Gastroesophageal sphincter (tissue), 4 donors: ENCODE data around the gene GSTA4. TPM values are rescaled to one million over a fixed set of nuclear protein-coding genes. Genes with fewer than 3 reads are reported as not detected.
"Not testable (repeated sequence)": the region's sequence is repeated elsewhere in the genome, so short reads cannot be mapped to it uniquely, and the experiment has no call there.

ENCODE experiments used
- ATAC-seq: fragments of 150-250 bp; one replicate; pipeline ENCODE4 v1.9.1; 2016; ENCODE audit warnings: mild to moderate bottlenecking, moderate library complexity
- H3K27ac ChIP-seq, 4 donors: fragments of 200-600 bp; sonication (generic) in 3 of 4; 1 replicate in 3 of 4; 2 replicates in 1 of 4; pipeline ENCODE4 v1.5.1; 2016 to 2019
- H3K27me3 ChIP-seq: fragments of 200-600 bp; sonication (generic); one replicate; pipeline ENCODE4 v1.5.1; 2019
- H3K36me3 ChIP-seq, 2 donors: fragments of 200-600 bp; sonication (generic); one replicate each; pipeline ENCODE4 v1.5.1; 2019; ENCODE audit warnings: control low read depth in 1 of 2
- H3K4me1 ChIP-seq, 3 donors: fragments of 200-600 bp; sonication (generic); 1 replicate in 2 of 3; 2 replicates in 1 of 3; pipeline ENCODE4 v1.5.1; 2016 to 2019; ENCODE audit warnings: control low read depth in 2 of 3
- H3K4me3 ChIP-seq, 2 donors: fragments of 200-600 bp; sonication (generic); one replicate each; pipeline ENCODE4 v1.5.1; 2019; ENCODE audit warnings: mild to moderate bottlenecking in 1 of 2, moderate library complexity in 1 of 2
- H3K9me3 ChIP-seq, 3 donors: fragments of 200-600 bp; sonication (generic); one replicate each; pipeline ENCODE4 v1.5.1; 2017 to 2019; ENCODE audit warnings: control low read depth in 2 of 3
- CTCF ChIP-seq, 4 experiments: fragments of 200-600 bp in 2 of 4; fragments of 450-650 bp in 2 of 4; sonication (generic) in 1 of 4; IDR thresholded peaks; one replicate each; pipeline ENCODE4 v1.5.1; 2017 to 2019; ENCODE audit warnings: antibody characterized with exemption in 4 of 4, mild to moderate bottlenecking in 2 of 4, moderate library complexity in 2 of 4
- EP300 ChIP-seq: sonication (generic); formaldehyde crosslinking; IDR thresholded peaks from one replicate; pipeline ENCODE4 v1.6.1; 2017; ENCODE audit warnings: antibody characterized with exemption, mild to moderate bottlenecking
- POLR2A ChIP-seq, 2 donors: fragments of 450-650 bp; IDR thresholded peaks; one replicate each; pipeline ENCODE4 v1.6.1; 2017; ENCODE audit warnings: antibody characterized with exemption in 2 of 2, mild to moderate bottlenecking in 2 of 2, moderate library complexity in 1 of 2
- POLR2AphosphoS5 ChIP-seq: sonication (generic); formaldehyde crosslinking; IDR thresholded peaks from one replicate; pipeline ENCODE4 v1.6.1; 2017; ENCODE audit warnings: antibody characterized with exemption
- WGBS, 2 donors: methylation state at CpG; one replicate each; pipeline ENCODE4 v1.1.5; 2018; ENCODE audit warnings: low coverage in 1 of 2; 5-methylcytosine and 5-hydroxymethylcytosine counted together
- total RNA-seq, 4 donors: library from RNA; depleted of rRNA; stranded (reverse); fragments of >200 nt; gene quantifications; one replicate each; pipeline ENCODE4 v1.1.0, GENCODE V29; 2016

Gene GSTA4
- total RNA-seq, 4 donors from 2014 or later, result 19.3 to 40.4 (median 26.9) TPM

GRCh38 chr6:52972989-52973388 lies 22.1 kb downstream of the GSTA4 start:
- ATAC-seq, result no peak
- no peak for TF ChIP-seq POLR2A (IDR thresholded peaks at IDR 0.05)
- no peak overlapping the region for H3K27ac ChIP-seq

GRCh38 chr6:52969359-52969758 lies 25.7 kb downstream of the GSTA4 start:
- TF ChIP-seq POLR2A (IDR thresholded peaks at IDR 0.05), result no peak
- TF ChIP-seq EP300, result no peak
- no peak for TF ChIP-seq POLR2AphosphoS5
- no peaks in the 10 kb centered on the region for H3K27me3 ChIP-seq
- no peaks in the 10 kb centered on the region for H3K9me3 ChIP-seq
- no peaks in the 10 kb centered on the region for H3K36me3 ChIP-seq
- 94% methylated on average over 2 of the region's 2 CpGs; no CpG with 5 or more reads in 1 of the 2 donors for WGBS, 2 donors
- no peak overlapping the region for H3K4me3 ChIP-seq
- no peak for ATAC-seq
- no peak overlapping the region for H3K27ac ChIP-seq
- H3K4me1 ChIP-seq, result no peaks in the 10 kb centered on the region

More at GRCh38 chr6:52972989-52973388, 22.1 kb downstream of the GSTA4 start:
- no peaks in the 10 kb centered on the region for H3K9me3 ChIP-seq
- no peaks in the 10 kb centered on the region for H3K4me1 ChIP-seq
- peaks cover 0 to 9% of the 10 kb centered on the region in 2 donors for H3K36me3 ChIP-seq
- H3K27me3 ChIP-seq, result no peaks in the 10 kb centered on the region
- no peak overlapping the region for H3K4me3 ChIP-seq

GRCh38 chr6:52966101-52966500 lies 29.0 kb downstream of the GSTA4 start:
- Histone ChIP-seq H3K9me3 (no peaks in the 10 kb centered on the region), H3K36me3 (no peaks in the 10 kb centered on the region), H3K4me1 (no peaks in the 10 kb centered on the region), H3K4me3 (no peak overlapping the region), H3K27ac (no peak overlapping the region), H3K27me3 (no peaks in the 10 kb centered on the region)
- WGBS, 2 donors, result 85% methylated on average over 3 of the region's 3 CpGs; no CpG with 5 or more reads in 1 of the 2 donors
- ATAC-seq, result no peak
- no peak for TF ChIP-seq EP300
- TF ChIP-seq CTCF (IDR thresholded peaks at IDR 0.05), result no peak
- TF ChIP-seq POLR2AphosphoS5, result no peak
- TF ChIP-seq POLR2A (IDR thresholded peaks at IDR 0.05), result no peak

- no peak for ATAC-seq
- WGBS, 2 donors, result 67 to 68% methylated on average over 1 to 3 of the region's 4 CpGs
- TF ChIP-seq POLR2AphosphoS5 (no peak), EP300 (no peak), CTCF (IDR thresholded peaks at IDR 0.05) (no peak), POLR2A (IDR thresholded peaks at IDR 0.05) (no peak)
- Histone ChIP-seq H3K27ac (no peak overlapping the region), H3K27me3 (no peaks in the 10 kb centered on the region), H3K9me3 (no peaks in the 10 kb centered on the region), H3K36me3 (no peaks in the 10 kb centered on the region), H3K4me1 (no peaks in the 10 kb centered on the region), H3K4me3 (no peak overlapping the region)
Observed at GRCh38 chr6:52965380-52965779, 29.7 kb downstream of the GSTA4 start.

- no peaks in the 10 kb centered on the region for H3K4me1 ChIP-seq
- 17% methylated on average over 1 of the region's 1 CpG; no CpG with 5 or more reads in 1 of the 2 donors for WGBS, 2 donors
- no peak overlapping the region for H3K27ac ChIP-seq
- no peak overlapping the region for H3K4me3 ChIP-seq
- H3K27me3 ChIP-seq, result no peaks in the 10 kb centered on the region
- no peaks in the 10 kb centered on the region for H3K36me3 ChIP-seq
- no peaks in the 10 kb centered on the region for H3K9me3 ChIP-seq
- no peak for ATAC-seq
- no peak for TF ChIP-seq CTCF (IDR thresholded peaks at IDR 0.05)
- TF ChIP-seq POLR2AphosphoS5, result no peak
- no peak for TF ChIP-seq POLR2A (IDR thresholded peaks at IDR 0.05)
- TF ChIP-seq EP300, result no peak
Observed at GRCh38 chr6:52964318-52964717, 30.8 kb downstream of the GSTA4 start.

GRCh38 chr6:52962701-52963100 lies 32.4 kb downstream of the GSTA4 start:
- ATAC-seq, result no peak
- no peaks in the 10 kb centered on the region for H3K27me3 ChIP-seq
- TF ChIP-seq POLR2A (IDR thresholded peaks at IDR 0.05) (no peak), POLR2AphosphoS5 (no peak), CTCF (IDR thresholded peaks at IDR 0.05) (no peak), EP300 (no peak)
- H3K36me3 ChIP-seq, result no peaks in the 10 kb centered on the region
- no peak overlapping the region for H3K27ac ChIP-seq
- no peaks in the 10 kb centered on the region for H3K4me1 ChIP-seq
- no peaks in the 10 kb centered on the region for H3K9me3 ChIP-seq
- no peak overlapping the region for H3K4me3 ChIP-seq
- no CpG with 5 or more reads among the region's 6 CpGs for WGBS, 2 donors

- H3K27ac ChIP-seq, result not testable (repeated sequence)
Observed at GRCh38 chr6:52961022-52961421, 34.1 kb downstream of the GSTA4 start.

GRCh38 chr6:52960211-52960610 lies 34.9 kb downstream of the GSTA4 start:
- not testable (repeated sequence) for H3K27me3 ChIP-seq, ATAC-seq, H3K4me1 ChIP-seq, H3K9me3 ChIP-seq, H3K27ac ChIP-seq, H3K4me3 ChIP-seq, H3K36me3 ChIP-seq
- WGBS, 2 donors, result 67 to 88% methylated on average over 3 to 4 of the region's 8 CpGs

More at GRCh38 chr6:52961022-52961421, 34.1 kb downstream of the GSTA4 start:
- H3K9me3 ChIP-seq, H3K36me3 ChIP-seq, H3K4me1 ChIP-seq, H3K4me3 ChIP-seq, H3K27me3 ChIP-seq, ATAC-seq: not testable (repeated sequence)
- 50 to 74% methylated on average over 4 to 8 of the region's 10 CpGs for WGBS, 2 donors
